SK-N-MC (cell line): ENCODE data around the gene B3GALT5.

ENCODE experiments used
- EZH2 ChIP-seq: fragments of 200-600 bp; sonication (generic); IDR thresholded peaks from one replicate; pipeline ENCODE4 v1.6.1; 2017; ENCODE audit warnings: antibody characterized with exemption
- FOXP2 ChIP-seq: optimal IDR thresholded peaks from 2 replicates; pipeline ENCODE3; 2011; ENCODE audit warnings: mild to moderate bottlenecking, moderate library complexity; ENCODE audit not compliant: insufficient read depth; ENCODE audit errors: extremely low read length, control extremely low read depth
- POLR2AphosphoS5 ChIP-seq: IDR thresholded peaks from 2 replicates; pipeline ENCODE4 v1.6.1; 2012; ENCODE audit warnings: mild to moderate bottlenecking, low read depth, low read length, borderline replicate concordance

DNA sequence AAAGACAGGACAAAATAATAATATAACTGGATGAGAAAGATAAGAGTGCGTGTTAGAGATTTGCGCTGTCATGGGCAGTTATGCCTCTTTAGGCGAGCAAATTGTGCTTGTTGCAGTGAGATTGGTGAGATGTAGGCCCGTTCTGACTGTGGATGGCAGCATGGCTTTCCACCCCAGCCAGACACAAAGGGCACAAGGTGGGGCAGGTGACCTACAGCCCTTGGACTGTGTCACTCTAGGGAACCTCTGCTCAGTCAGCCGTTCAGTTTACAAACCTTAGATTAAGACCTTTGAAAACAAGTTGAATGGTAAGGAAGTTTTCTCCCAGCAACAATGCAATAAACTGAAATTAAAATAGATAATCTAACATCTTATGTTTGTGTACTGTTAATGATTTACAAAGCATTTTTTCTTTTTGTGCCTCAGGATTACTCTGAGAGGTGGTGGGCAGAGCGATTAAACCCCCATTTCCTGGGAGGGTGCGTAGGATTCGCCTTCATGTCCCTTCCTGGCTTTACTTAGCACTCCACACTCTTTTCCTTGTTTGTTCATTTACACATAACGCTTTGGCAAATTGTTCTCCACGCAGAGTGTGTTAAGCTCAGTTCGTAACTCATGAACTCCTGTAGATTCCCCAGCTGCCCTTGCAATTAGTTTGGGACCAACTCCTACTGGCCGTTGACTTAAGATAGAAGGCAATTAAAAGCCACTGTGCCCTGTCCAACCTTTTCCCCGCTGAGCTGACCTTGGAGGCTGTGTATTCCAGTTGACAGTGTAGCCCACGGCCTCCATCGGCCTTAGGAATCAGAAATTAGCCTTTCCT is 74.1 kb downstream of the B3GALT5 start:
- no peak for TF ChIP-seq POLR2AphosphoS5
- no peak for TF ChIP-seq EZH2
- no peak for TF ChIP-seq FOXP2
